Loucy (cell line): Measurements from ENCODE around the gene KRT12.

ENCODE experiments used
- H2AFZ ChIP-seq: fragments of 200-600 bp; sonication (generic); 2 replicates; pipeline ENCODE4 v1.6.0; 2016; ENCODE audit warnings: antibody characterized with exemption, mild to moderate bottlenecking, low read length, moderate library complexity
- H3F3A ChIP-seq: fragments of 200-600 bp; 2 replicates; pipeline ENCODE4 v1.6.0; 2016; ENCODE audit warnings: antibody characterized with exemption, low read depth, mild to moderate bottlenecking
- H3K27me3 ChIP-seq: fragments of 200-600 bp; sonication (generic); 2 replicates; pipeline ENCODE4 v1.6.1; 2014; ENCODE audit warnings: low read length, mild to moderate bottlenecking; ENCODE audit not compliant: insufficient read depth, poor library complexity, severe bottlenecking
- H3K36me3 ChIP-seq: fragments of 200-600 bp; sonication (generic); 2 replicates; pipeline ENCODE4 v1.6.1; 2016; ENCODE audit warnings: low read length; ENCODE audit not compliant: insufficient read depth
- H3K4me1 ChIP-seq: fragments of 200-600 bp; sonication (generic); 2 replicates; pipeline ENCODE4 v1.5.1; 2014; ENCODE audit warnings: low read length, mild to moderate bottlenecking; ENCODE audit not compliant: insufficient read depth, poor library complexity, severe bottlenecking
- H3K4me2 ChIP-seq: fragments of 200-600 bp; sonication (generic); 2 replicates; pipeline ENCODE4 v1.6.0; 2014; ENCODE audit warnings: antibody characterized with exemption, low read length, low read depth, mild to moderate bottlenecking; ENCODE audit not compliant: poor library complexity, severe bottlenecking
- H3K4me3 ChIP-seq: fragments of 200-600 bp; sonication (generic); 2 replicates; pipeline ENCODE4 v1.5.1; 2014; ENCODE audit warnings: low read length, mild to moderate bottlenecking, mixed read lengths; ENCODE audit not compliant: poor library complexity, severe bottlenecking
- H3K79me2 ChIP-seq: fragments of 200-600 bp; sonication (generic); 2 replicates; pipeline ENCODE4 v1.6.1; 2014; ENCODE audit warnings: low read length; ENCODE audit not compliant: insufficient read depth
- H3K9ac ChIP-seq: fragments of 200-600 bp; sonication (generic); 2 replicates; pipeline ENCODE4 v1.6.0; 2014; ENCODE audit warnings: mild to moderate bottlenecking, low read depth, low read length, moderate library complexity; ENCODE audit not compliant: poor library complexity, severe bottlenecking
- H3K9me2 ChIP-seq: fragments of 200-600 bp; sonication (generic); replicated peaks from 2 replicates; pipeline ENCODE4 v1.6.1; 2016; ENCODE audit warnings: low read depth, low read length, mixed read lengths
- H3K9me3 ChIP-seq: fragments of 200-600 bp; sonication (generic); 2 replicates; pipeline ENCODE4 v1.6.1; 2014; ENCODE audit warnings: mild to moderate bottlenecking, antibody characterized with exemption, low read length, low read depth; ENCODE audit not compliant: insufficient read depth
- H4K20me1 ChIP-seq: fragments of 200-600 bp; sonication (generic); 2 replicates; pipeline ENCODE4 v1.6.0; 2014; ENCODE audit warnings: antibody characterized with exemption, low read length, mild to moderate bottlenecking; ENCODE audit not compliant: insufficient read depth, poor library complexity, severe bottlenecking
- EZH2phosphoT487 ChIP-seq: fragments of 200-600 bp; IDR thresholded peaks from 2 replicates; pipeline ENCODE4 v1.6.1; 2018; ENCODE audit warnings: antibody characterized with exemption, mild to moderate bottlenecking, moderate library complexity, borderline replicate concordance
- TF ChIP-seq, protein P1 (sequence below): fragments of 200-600 bp; sonication (generic); conservative IDR thresholded peaks from 2 replicates; pipeline ENCODE4 v1.5.1; 2014; ENCODE audit warnings: mild to moderate bottlenecking, antibody characterized with exemption, low read length

Gene KRT12

DNA sequence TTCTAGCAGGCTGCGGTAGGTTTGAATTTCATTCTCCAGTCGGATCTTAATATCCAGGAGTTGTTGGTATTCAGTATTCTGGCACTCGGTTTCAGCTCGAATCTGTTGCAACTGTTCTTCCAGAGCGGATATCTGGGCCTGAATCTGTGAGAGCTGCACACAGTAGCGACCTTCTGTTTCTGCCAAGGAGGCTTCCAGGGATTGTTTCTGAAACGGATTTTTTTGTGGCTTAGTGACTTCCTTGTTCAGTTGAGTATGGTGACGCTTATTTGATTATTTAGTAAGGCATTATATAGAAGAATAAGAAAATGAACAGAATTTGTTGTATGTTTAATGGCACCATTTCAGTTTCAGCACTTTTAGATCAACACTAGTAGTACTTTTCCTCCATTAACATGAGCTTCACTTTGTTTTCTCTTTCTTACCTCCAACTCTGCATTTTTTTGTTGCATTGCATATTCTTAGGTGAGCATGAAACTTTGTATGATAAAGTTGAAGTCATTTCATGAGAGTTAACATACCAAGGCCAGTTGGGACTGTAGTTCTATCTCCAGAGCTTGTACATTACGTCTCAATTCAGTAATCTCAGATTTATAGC lies 47.4 kb downstream of the KRT12 start:
- Histone ChIP-seq H3K9me2 (no peaks in the 10 kb centered on the region; the same call in 1 of the 2 replicates), H3K4me1 (peaks cover 33% of the 10 kb centered on the region), H4K20me1 (no peaks in the 10 kb centered on the region), H3K36me3 (no peaks in the 10 kb centered on the region), H3F3A (peaks cover 15% of the 10 kb centered on the region; the same call in 1 of the 2 replicates), H3K9me3 (no peaks in the 10 kb centered on the region), H3K9ac (peak overlapping the region; percentile 75), H3K79me2 (peaks cover 22% of the 10 kb centered on the region), H3K4me3 (peak overlapping the region; percentile 97), H3K4me2 (peak overlapping the region; percentile 94), H2AFZ (peak overlapping the region; percentile 81), H3K27me3 (peaks cover 64% of the 10 kb centered on the region)
- no peak for TF ChIP-seq EZH2phosphoT487
- TF ChIP-seq, protein P1, sequence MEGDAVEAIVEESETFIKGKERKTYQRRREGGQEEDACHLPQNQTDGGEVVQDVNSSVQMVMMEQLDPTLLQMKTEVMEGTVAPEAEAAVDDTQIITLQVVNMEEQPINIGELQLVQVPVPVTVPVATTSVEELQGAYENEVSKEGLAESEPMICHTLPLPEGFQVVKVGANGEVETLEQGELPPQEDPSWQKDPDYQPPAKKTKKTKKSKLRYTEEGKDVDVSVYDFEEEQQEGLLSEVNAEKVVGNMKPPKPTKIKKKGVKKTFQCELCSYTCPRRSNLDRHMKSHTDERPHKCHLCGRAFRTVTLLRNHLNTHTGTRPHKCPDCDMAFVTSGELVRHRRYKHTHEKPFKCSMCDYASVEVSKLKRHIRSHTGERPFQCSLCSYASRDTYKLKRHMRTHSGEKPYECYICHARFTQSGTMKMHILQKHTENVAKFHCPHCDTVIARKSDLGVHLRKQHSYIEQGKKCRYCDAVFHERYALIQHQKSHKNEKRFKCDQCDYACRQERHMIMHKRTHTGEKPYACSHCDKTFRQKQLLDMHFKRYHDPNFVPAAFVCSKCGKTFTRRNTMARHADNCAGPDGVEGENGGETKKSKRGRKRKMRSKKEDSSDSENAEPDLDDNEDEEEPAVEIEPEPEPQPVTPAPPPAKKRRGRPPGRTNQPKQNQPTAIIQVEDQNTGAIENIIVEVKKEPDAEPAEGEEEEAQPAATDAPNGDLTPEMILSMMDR, result no peak

DNA sequence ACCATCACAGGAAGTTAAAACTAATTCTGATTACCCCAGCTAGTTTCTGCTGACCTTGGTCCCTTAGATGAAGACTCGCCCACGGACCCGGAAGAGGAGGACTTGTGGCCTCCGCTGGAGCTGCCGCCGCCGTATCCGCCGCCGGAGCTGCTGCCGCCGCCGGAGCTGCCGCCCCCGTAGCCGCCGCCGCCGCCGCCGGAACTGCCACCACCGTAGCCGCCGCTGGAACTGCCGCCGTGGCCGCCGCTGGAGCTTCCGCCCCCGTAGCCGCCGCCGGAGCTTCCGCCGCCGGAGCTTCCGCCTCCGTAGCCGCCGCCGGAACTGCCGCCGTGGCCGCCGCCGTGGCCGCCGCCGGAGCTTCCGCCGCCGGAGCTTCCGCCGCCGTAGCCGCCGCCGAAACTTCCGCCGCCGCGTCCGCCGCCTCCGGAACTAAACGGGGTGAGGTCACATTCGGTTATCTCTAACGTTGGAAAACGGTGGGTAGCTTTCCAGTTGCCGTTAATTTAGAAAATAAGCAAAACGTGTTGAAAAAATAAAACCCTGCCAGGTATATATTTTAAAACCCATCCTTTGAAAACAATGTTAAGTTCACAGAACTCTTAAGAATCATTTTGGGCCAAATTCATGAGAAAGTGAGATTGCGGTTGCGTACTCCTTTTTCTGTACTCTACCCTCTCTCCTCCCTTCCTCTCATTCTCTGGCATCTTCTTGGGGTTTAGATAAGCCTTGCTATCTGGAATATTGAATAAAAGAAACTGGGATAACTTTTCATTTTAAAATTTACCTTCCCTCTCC lies 48.1 kb downstream of the KRT12 start:
- Histone ChIP-seq H4K20me1 (no peaks in the 10 kb centered on the region), H3K79me2 (peaks cover 22% of the 10 kb centered on the region), H2AFZ (peak overlapping the region; percentile 81), H3K36me3 (no peaks in the 10 kb centered on the region), H3K9me3 (no peaks in the 10 kb centered on the region), H3F3A (peaks cover 15% of the 10 kb centered on the region; the same call in 1 of the 2 replicates), H3K4me3 (peak overlapping the region; percentile 97), H3K9me2 (no peaks in the 10 kb centered on the region; the same call in 1 of the 2 replicates), H3K9ac (peak overlapping the region; percentile 75), H3K4me1 (peaks cover 29% of the 10 kb centered on the region), H3K27me3 (peaks cover 58% of the 10 kb centered on the region), H3K4me2 (peak overlapping the region; percentile 95)
- TF ChIP-seq, protein P1, result no peak
- TF ChIP-seq EZH2phosphoT487, result no peak

DNA sequence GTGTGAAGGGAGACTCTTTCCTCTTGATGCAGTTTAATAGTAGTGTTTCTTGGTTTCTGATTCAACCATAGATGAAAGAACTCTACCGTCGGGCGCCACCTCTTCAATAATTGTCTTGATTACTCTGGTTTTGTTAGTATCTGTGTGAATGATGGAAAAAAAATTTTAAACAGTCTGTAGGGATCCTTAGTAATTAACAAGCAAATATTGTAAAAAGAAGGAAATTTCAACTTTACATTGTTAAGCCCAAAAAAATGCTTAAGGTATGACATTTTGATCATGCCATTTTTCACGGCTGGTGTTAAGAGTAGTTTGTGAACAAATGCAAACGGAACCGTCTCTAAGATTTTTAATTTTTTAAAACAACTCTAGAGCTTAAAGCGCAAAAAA lies 48.7 kb downstream of the KRT12 start:
- Histone ChIP-seq H3F3A (peaks cover 15% of the 10 kb centered on the region; the same call in 1 of the 2 replicates), H3K36me3 (no peaks in the 10 kb centered on the region)

More for the DNA sequence above, 48.7 kb downstream of the KRT12 start:
- Histone ChIP-seq H3K4me1 (peaks cover 29% of the 10 kb centered on the region), H2AFZ (peak overlapping the region; percentile 64), H4K20me1 (no peaks in the 10 kb centered on the region), H3K27me3 (peaks cover 58% of the 10 kb centered on the region), H3K9me3 (no peaks in the 10 kb centered on the region), H3K9ac (peak overlapping the region; percentile 75), H3K4me2 (peak overlapping the region; percentile 95), H3K9me2 (no peaks in the 10 kb centered on the region; the same call in 1 of the 2 replicates), H3K79me2 (peaks cover 22% of the 10 kb centered on the region), H3K4me3 (peak overlapping the region; percentile 97)
- TF ChIP-seq, protein P1, result no peak
- TF ChIP-seq EZH2phosphoT487, result no peak
